NCI-H1048 (cell line): ENCODE measurements around the gene CBY2.
"Not testable (repeated sequence)": the region's sequence is repeated elsewhere in the genome, so short reads cannot be mapped to it uniquely, and the experiment has no call there.

ENCODE experiments used
- DNase-seq: peaks from one replicate; lab custom pipeline; 2025; lab: John Stamatoyannopoulos, UW

The CBY2 gene, protein sequence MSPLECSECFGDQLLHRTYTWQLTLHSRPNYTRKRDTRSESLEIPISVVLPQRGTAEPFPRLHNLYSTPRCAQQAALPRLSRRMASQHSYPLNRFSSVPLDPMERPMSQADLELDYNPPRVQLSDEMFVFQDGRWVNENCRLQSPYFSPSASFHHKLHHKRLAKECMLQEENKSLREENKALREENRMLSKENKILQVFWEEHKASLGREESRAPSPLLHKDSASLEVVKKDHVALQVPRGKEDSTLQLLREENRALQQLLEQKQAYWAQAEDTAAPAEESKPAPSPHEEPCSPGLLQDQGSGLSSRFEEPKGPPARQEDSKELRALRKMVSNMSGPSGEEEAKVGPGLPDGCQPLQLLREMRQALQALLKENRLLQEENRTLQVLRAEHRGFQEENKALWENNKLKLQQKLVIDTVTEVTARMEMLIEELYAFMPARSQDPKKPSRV

DNA sequence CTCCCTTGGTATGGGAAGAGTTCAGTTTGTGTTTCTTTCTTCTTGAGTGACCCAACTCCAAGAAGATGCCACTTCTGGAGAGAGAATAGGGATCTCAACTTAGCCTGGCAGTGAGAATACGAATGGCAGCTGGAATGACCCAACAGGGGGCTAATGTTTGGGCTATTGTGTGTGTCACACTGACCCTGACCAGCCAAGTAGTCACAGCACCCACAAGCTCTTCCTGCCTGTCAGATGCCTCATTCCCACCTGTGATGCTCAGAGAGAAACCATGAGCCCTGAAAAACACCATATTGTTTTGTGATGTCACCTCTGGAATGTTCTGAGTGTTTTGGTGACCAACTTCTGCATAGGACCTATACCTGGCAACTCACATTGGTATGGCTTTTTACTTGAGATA is at the start of gene CBY2:
Gene CBY2 (plus strand): TSS at position 233 of the 400 bp plus-strand sequence. CDS start 71 bp downstream, at position 304.
- no peak for DNase-seq

DNA sequence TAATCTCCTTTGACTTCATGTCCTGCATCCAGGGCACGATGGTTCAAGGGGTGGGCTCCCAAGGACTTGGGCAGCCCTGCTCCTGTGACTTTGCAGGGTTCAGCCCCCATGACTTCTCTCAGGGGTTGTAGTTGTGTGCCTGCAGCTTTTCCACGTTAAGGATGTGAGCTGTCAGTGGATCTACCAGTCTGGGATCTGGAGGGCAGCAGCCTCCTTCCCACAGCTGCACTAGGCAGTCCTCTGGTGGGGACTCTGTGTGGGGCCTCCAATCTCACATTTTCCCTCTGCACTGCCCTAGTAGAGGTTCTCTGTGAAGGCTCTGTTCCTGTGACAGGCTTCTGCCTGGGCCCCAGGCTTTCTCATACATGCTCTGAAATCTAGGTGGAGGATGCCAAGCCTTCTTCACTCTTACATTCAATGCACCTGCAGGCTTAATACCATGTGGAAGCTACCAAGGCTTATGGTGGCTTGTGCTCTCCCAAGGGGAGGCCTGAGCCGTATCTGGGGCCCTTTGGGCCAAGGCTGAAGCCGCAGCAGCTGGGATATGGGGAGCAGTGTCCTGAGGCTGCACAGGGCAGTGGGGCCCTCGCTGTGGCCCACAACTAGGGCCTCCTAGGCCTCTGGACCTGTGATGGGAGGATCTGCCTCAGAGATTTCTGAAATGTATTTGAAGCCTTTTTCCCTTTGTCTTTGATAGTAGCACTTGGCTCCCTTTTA is 47.3 kb upstream of the CBY2 start:
- no peak for DNase-seq

DNA sequence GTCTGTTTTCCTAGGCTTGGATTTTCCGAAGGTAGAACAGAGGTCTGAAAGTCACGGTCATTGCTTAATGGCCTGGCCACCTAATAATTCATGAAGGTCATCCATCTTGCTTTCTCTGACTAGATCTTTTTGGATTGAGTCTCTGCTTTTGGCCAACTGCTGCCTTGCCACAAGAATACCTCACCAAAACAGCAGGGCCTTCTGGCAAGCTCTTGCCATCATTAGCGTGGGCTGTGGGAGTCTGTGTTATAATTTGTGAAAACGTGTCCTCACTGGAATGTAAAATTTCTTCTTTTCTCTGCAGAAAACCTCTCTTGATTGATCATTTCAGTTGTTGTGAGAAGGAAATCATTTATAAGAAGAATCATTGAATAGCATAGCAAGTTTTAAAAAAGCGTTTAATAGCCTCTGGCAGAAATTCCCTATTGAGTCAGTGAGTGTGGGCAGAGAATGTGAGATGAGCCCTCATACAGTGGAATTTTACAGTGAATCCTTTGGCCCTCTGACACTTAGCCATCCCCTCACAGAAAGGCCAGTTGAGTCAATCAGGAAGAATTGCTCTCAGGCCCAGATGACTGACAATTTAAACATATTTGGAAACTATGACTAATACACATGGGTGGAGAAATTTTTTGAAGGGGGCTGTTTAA is 43.4 kb upstream of the CBY2 start:
- DNase-seq: no peak

DNA sequence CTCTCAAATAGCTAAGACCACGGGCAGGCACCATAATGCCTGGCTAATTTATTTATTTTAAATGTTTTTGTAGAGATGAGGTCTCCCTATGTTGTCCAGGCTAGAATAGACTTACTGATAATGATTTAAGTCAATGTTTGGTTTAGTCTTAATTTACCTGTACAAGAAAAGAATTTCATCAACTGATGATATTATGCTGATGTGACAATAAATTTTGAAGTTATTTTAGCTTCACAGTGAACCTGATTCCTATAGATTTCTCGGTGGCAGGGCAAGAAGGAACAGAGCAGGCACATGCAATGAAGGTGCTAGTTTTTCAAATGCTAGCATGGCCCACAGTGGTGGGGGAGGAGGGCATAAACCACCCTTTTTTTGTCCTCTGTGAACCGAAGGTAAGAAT is 42.6 kb upstream of the CBY2 start:
- no peak for DNase-seq

DNA sequence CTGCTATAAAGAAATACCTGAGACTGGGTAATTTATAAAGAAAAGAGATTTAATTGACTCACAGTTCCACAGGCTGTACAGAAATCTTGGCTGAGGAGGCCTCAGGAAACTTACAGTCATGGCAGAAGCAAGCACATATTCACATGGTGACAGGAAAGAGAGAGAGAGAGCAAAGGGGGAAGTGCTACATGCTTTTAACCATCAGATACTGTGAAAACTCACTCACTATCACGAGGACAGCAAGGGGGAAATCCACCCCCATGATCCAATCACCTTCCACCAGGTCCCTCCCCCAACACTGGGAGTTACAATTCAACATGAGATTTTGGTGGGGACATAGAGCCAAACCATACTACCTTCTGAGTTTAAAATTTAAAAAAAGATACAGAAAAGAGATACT is 41.7 kb upstream of the CBY2 start:
- not testable (repeated sequence) for DNase-seq

DNA sequence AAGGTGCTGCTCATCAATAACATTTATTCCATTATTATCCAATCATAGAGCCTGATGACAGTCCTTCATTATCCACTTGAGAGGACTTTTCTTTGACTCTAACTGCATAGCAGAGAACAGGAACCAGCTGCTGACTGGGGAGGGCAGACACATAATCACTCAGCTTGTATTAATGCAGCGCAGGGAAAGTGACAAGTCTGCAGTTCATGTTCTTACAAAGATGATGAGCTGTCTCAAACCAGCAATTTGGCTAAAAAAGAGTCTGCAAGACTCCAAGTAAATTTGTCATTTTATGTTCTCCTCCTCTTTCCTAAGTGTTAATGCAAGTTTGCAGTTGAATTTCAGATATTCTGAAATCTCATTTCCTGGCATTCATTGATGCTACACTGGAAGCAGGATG is 40.0 kb upstream of the CBY2 start:
- no peak for DNase-seq

DNA sequence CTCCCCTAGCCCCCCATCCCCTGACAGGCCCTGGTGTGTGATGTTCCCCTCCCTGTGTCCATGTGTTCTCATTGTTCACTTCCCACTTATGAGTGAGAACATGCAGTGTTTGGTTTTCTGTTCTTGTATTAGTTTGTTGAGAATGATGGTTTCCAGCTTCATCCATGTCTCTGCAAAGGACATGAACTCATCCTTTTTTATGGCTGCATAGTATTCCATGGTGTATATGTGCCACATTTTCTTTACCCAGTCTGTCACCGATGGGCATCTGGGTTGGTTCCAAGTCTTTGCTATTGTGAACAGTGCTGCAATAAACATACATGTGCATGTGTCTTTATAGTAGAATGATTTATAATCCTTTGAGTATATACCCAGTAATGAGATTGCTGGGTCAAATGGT is 39.2 kb upstream of the CBY2 start:
- not testable (repeated sequence) for DNase-seq

DNA sequence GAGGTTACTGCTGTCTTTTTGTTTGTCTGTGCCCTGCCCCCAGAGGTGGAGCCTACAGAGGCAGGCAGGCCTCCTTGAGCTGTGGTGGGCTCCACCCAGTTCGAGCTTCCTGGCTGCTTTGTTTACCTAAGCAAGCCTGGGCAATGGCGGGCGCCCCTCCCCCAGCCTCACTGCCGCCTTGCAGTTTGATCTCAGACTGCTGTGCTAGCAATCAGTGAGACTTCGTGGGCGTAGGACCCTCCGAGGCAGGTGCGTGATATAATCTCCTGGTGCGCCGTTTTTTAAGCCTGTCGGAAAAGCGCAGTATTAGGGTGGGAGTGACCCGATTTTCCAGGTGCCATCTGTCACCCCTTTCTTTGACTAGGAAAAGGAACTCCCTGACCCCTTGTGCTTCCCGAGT is 32.5 kb upstream of the CBY2 start:
- DNase-seq: not testable (repeated sequence)

DNA sequence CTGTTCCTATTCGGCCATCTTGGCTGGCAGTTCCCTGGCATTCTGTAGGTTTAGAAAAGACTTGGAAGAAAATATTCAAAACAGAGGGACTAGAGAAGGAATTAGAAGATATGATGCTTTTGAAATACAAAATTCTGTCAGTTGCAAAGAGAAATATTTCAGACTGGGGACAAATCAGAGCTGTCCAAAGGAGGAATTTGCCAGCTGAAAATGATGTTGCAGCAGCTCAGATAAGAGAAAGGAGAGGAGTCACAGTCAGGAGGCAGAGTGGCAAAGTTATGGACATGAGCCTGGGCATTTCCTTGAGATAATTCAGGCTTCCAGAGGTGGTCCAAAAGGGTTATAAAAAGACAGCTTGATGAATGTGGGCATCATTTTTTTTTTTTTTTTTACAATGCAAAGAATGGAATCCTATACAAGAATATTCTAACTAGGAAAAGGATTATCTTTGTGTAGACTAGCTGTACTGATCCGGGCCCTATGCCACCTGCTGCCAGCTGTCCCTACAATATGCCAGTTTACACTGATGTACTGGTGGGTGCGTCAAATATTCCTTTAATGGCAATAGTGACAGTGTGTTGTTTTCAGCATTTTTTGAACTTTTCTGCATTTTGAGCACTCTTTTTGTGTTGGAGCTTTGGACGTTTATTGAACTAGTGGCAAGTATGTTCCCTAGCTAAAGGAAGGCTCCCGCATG is 31.8 kb upstream of the CBY2 start:
- no peak for DNase-seq

DNA sequence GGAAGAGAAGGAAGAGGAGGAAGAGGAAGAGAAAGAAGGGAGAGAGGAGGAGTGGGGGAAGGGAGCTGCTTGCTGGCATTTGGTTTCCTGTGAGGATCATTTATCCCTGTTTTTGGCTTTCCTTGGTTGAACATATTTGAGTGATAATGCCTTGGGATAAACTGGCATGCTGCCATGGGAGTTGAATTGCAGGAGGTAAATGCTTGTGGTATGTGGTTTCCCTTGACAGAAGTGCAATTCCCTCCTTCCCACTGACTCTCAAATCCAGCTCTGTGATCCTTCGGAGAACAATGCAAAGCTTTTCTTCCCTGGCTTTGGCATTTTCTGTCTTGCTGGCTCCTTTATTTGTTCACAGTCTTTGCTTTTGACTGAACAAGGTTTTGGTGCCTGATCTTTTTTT is 27.2 kb upstream of the CBY2 start:
- no peak for DNase-seq

DNA sequence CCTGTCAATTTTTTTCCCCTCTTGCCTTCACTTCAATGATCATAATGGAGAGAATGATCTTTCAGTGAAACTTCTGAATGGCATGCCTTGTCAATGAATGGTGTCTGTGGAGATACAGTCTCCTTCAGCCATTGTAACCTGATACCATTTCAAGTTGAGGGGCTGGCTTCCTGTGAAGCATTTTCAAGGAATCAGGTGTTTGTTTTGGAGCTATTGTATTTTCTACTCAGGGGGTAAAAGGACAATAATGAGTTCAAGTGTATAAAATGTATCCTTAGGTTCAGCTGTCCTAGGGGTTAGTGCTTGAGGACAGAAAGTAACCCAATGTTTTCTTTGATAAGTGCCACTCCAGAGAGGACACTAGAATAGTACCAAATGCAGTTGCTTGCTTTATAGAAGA is 23.8 kb upstream of the CBY2 start:
- DNase-seq: no peak

DNA sequence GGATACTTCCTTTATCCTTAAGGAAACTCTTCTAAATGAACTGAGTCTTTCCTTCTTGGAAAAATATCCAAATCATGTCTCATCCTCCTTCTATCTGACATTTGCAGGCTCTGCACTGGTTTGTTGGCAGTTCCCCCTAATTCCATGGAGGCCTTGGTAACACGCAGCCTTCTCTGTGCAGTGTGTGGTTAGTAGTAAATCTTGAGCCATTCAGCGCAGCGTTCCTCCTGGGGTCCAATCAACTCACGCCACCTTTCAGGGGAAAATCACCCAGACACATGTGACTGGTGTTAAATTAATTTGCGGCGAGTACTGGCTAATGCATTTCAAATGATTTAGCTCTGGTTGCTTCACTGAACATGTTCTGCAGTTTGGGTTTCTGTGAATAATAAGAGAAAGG is 21.0 kb upstream of the CBY2 start:
- no peak for DNase-seq

DNA sequence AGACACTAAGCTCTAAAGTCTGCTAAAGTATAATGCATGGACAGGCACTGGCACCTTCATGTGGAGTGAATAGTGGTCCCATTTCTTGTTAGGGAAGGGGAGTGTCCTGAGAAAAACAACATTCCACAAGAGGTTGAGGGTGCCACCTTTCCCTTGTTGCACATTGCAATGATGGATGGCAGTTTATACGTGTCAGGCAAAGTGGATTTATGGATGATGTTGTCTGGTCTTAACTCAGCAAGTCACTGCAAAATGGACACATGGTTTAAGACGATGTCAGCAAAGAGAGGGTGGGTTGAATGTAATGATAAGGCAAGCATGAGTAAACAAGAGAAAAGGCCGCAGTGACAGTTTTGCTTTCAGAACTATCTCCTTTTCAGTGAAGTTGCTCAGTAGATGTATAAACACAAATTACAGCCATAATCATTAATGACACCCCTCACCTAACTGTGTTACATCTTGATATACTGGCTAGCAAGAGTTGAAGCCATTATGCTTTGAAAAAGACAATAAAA is 19.6 kb upstream of the CBY2 start:
- DNase-seq: no peak

DNA sequence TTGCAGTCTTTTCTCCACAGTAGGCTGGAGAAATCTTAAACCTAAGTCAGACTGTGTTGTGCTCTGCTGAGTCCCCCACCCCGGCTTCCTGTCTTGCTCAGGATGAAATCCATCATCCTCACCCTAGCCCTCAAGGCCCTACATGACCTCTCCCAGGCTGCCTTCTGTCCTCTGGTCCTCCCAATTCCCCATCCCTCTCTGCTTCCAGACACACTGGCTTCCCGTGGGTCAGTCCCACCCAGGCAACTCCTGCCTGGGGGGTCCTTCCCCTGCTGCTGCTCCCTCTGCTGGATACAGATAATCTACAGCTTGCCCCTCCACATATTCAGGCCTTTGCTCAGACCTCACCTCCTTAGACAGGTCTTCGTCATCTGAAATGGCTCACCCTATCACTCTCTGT is 18.4 kb upstream of the CBY2 start:
- DNase-seq: no peak

DNA sequence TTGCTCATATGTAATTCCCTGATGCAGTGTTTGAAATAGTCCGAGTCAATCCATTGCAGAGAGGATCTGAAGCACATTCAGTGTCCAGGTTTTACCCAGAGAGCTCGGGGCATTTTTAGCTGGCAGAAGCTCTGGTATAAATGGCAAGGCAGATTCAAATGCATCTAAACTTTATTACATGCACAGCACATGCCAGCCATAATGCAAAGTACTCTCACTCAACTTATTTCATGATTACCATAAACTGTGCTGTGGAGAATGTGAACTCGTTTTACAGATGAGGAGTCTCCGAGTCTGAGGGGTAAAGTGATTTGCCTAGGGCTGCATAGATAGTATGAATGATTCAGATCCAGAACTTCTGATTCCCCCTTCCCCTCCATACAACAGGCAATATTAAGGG is 13.5 kb upstream of the CBY2 start:
- no peak for DNase-seq

DNA sequence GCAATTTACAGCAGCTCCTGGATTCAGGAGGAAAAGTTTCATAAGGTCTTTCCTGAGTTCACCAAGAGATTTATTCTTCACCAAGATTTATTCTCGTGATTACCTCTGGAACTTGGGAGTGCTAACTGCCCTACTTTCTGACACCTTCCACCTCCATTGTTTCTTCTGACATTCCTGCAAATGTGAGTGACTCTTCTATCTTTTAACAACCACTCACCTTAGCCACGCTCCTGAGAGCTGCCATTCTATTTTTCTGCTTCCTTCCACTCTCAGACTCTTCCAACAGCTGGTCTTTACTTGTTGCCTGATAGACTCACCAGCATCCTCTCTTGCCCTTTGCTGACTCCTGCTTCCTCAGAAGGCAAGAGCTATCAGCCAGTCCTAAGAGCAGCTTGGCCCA is 11.5 kb upstream of the CBY2 start:
- no peak for DNase-seq

DNA sequence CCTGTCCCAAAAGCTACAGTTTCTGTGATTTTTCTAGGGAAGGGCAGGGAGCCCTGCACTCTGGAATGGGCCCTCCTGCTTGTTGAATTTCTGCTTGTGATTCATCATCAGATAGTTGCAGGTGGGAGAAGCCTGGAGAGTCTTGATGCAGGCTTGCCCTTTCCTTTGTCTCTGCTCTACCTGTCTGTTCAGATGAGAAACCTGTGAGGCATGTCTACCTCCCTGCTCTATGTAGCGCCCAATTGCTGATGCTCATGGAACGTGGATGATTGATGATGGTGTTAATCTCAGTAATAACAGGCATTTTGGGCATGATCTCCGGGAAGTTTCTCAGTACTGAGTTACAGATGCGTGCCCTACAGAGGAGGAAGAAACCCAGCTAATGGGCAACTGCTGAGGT is 10.9 kb upstream of the CBY2 start:
- no peak for DNase-seq

DNA sequence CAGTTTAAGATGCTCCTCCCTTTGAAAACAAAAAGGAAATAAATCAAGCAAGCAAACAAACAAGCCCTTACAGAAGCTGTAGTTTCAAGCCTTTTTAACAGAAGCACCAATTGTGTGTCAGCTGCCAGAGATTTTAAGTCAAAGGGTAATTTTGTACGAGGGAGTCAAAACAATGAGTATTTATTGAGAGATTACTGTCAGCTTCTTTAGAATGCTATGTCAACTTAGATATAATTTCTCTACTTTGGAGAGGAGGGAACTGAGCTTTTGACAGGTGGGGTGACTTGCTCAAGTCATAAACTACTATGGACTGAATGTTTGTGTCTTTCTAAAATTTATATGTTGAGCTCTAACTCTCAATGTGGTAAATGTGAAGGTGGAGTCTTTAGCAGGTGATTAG is 10.5 kb upstream of the CBY2 start:
- no peak for DNase-seq

DNA sequence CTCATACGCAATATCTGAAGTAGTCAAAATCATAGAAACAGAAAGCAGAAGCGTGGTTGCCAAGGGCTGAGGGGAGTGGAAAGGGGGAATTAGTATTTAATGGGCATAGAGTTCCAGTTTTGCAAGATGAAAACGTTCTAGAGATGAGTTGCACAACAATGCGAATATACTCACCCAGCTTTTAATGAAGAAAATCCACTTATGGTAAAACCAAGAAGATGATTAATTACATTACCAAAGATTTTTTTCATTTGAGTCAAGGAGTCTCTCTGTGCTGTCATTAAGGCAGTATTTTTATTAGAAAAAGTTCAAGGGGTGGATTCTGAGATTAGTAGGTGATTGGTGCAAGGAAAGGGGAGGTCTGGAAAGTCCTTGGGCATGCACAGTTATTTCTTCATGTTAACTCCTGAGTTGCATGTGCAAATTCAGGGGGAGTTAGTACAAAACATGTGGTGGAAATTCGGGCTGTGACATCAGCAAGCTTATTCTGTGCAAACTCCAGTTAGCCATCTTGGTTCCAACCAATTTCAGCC is 6.9 kb upstream of the CBY2 start:
- no peak for DNase-seq

DNA sequence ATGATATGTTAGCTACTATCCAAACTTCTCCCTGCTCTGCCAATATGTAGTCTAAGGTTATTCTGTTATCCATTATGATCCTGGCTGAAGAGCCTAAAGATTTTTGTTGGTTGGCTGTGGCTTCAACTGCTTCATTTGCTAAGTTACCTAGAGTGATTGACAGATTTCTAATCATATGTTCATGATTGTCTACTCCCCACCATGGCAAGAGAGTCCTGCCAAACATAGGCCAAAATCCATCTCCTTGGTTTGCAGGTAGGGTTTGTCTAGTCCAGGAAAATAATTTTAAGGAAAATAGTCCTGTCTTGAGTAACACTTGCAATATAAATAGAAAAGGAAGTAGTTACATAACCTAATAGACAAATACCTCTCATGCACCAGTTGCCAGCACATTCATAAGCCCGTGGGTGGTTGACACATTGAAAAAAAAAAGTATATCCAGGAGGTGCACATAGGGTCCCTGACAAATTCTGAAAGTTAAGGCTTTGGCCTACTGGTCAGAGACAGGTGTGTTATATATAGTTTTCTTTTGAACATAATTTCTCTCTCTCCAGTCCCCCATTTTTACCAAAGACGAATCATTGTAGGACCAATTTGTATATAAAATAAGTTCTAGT is 5.4 kb upstream of the CBY2 start:
- no peak for DNase-seq
